Epidermal melanocyte (primary cell): ENCODE measurements around the gene CPLANE1.

Source experiments
- DNase-seq: peaks from one replicate; pipeline ENCODE4 v3.0.0; 2011; ENCODE audit warnings: low spot score; ENCODE audit not compliant: insufficient read length

Gene CPLANE1

DNA sequence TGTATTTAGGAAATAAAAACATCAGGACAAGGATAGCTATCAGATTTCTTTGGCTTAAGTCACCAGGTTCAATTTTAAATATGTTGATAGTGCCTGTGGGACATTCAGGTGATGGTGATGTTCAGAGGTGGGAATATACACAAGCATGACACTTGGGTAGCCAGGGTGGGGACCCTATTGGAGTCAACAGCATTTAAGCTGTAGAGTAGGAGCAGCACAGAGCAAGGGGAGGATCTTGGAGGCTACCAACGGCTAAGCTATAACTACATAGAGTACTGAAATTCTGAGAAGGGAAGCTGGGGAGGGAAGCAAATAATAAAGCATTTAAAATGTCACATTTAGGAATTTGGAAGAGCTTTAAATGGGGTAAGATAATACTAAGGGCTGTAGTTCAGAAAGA lies 177.7 kb downstream of the CPLANE1 start:
- no peak for DNase-seq

DNA sequence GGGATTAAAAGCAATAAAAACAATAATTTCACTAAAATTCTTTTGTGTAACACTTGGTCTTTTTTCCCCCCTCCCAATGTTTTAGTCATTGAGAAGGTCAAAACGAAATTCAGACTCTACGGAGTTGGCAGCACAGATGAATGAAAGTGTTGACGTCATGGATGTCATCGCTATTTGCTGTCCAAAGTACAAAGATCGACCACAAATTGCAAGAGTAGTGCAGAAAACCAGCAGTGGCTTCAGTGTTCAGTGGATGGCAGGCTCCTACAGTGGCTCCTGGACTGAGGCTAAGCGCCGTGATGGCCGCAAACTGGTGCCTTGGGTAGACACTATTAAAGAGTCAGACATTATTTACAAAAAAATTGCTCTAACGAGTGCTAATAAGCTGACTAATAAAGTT lies 184.7 kb downstream of the CPLANE1 start:
- no peak for DNase-seq

GRCh38 chr5:37063739-37064138 lies 185.4 kb downstream of the CPLANE1 start:
- no peak for DNase-seq

DNA sequence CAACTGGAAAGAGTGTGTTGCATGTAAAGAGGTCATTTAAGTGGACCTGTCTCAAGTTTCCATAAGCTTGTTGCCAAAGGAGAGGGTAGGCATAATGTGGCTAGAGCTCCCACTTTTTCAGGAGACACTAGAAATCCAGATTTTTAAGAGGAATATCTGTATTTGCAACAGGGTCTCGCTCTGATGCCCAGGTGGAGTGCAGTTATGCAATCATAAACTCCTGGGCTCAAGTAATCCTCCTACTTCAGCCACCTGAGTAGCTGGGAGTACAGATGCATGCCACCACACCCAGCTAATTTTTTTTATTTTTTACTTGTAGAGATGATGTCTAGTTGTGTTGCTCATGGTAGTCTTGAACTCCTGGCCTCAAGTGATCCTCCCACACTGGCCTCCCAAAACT lies 189.1 kb downstream of the CPLANE1 start:
- no peak for DNase-seq

DNA sequence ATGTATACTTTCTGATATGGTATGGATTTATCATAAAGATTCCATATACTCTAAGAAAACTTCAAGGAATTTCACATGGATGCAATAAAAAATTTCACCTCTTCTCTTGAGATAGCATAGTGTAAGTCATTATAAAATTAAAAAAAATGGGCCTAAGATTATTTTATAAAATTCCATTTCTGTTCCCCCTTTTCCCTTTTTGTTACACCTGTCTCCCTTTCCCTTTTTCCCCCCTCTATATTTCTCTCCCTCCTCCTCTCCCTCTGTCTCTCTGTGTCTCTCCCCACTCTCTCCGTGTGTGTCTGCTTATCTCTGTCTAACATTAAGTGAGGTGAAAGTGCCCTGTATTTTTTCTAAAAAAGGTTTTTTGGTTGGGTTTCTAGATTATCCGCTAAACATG lies 192.4 kb downstream of the CPLANE1 start:
- no peak for DNase-seq
